Endothelial cell of umbilical vein (primary cell): ENCODE data around the gene STIM1. TPM values are rescaled to one million over a fixed set of nuclear protein-coding genes. Genes with fewer than 3 reads are reported as not detected.
A peak's percentile ranks its signal among the peaks of the same experiment; 100 is the strongest.

Experiments used
- BruUV-seq: library from RNA; stranded (reverse); fragments of 400-500 nt; replicated peaks from 2 replicates; lab custom pipeline; 2021; lab: Mats Ljungman, UMichigan
- CTCF ChIA-PET: fragments of 300-600, 350-600 bp; sonication (Branson Sonifier 250); formaldehyde crosslinking; loops from one replicate; lab custom pipeline; 2021; ENCODE audit warnings: antibody characterized with exemption, inconsistent platforms; lab: Charles Lee
- POLR2A ChIA-PET: fragments of 300-600, 350-600 bp; sonication (Branson Sonifier 250); formaldehyde crosslinking; loops from one replicate; lab custom pipeline; 2021; ENCODE audit warnings: antibody characterized with exemption, inconsistent platforms; lab: Charles Lee
- DNase-seq: peaks from one replicate; pipeline ENCODE4 v3.0.0-alpha.2; 2011; ENCODE audit warnings: low read depth, low spot score
- FAIRE-seq: peaks from 2 replicates; lab custom pipeline; 2011; peaks lifted over from hg19 to GRCh38; lab: Jason Lieb, UNC
- H2AFZ ChIP-seq: 2 replicates; pipeline ENCODE4 v1.6.0; 2012; ENCODE audit warnings: low read depth, low read length, control low read depth, inconsistent platforms
- H3K27ac ChIP-seq: 2 replicates; pipeline ENCODE4 v1.5.1; 2011; ENCODE audit warnings: low read depth, mild to moderate bottlenecking, control low read depth, low read length, moderate library complexity; ENCODE audit not compliant: insufficient read depth
- H3K27me3 ChIP-seq, 2 experiments: 2 replicates each; pipeline versions ENCODE4 v1.6.0 to v1.6.1; 2011; ENCODE audit warnings: low read length in 2 of 2, mixed read lengths in 1 of 2; ENCODE audit not compliant: control insufficient read depth in 2 of 2, insufficient read depth in 2 of 2
- H3K36me3 ChIP-seq, 2 experiments: 2 replicates in 1 of 2; 3 replicates in 1 of 2; pipeline ENCODE4 v1.5.1; 2011; ENCODE audit warnings: low read length in 2 of 2, mild to moderate bottlenecking in 1 of 2, moderate library complexity in 1 of 2; ENCODE audit not compliant: control insufficient read depth in 2 of 2, insufficient read depth in 2 of 2; ENCODE audit errors: extremely low read depth in 1 of 2
- H3K4me1 ChIP-seq: 3 replicates; pipeline ENCODE4 v1.5.1; 2011; ENCODE audit warnings: mild to moderate bottlenecking, low read length; ENCODE audit not compliant: control insufficient read depth, insufficient read depth; ENCODE audit errors: extremely low read depth
- H3K4me2 ChIP-seq: 2 replicates; pipeline ENCODE4 v1.6.1; 2011; ENCODE audit warnings: low read length, control low read depth, mixed read lengths; ENCODE audit not compliant: insufficient read depth
- H3K4me3 ChIP-seq, 3 experiments: fragments of 200-600 bp in 1 of 3; sonication (generic), shearing (Covaris generic) in 1 of 3; replicated peaks in 1 of 3; 2 replicates each; pipeline ENCODE4 v1.5.1; 2011 to 2016; ENCODE audit warnings: control low read depth in 3 of 3, low read length in 3 of 3, mild to moderate bottlenecking in 2 of 3, inconsistent platforms in 1 of 3, low read depth in 1 of 3, moderate library complexity in 1 of 3; ENCODE audit not compliant: insufficient read depth in 1 of 3
- H3K79me2 ChIP-seq: 2 replicates; pipeline ENCODE4 v1.6.0; 2012; ENCODE audit warnings: low read length, inconsistent platforms; ENCODE audit not compliant: control insufficient read depth, insufficient read depth
- H3K9ac ChIP-seq: replicated peaks from 2 replicates; pipeline ENCODE3; 2011; ENCODE audit warnings: low read length, control low read depth; ENCODE audit not compliant: insufficient read depth; ENCODE audit errors: extremely low read depth
- H3K9me1 ChIP-seq: replicated peaks from 3 replicates; pipeline ENCODE4 v1.6.0; 2011; ENCODE audit warnings: mild to moderate bottlenecking, low read length; ENCODE audit not compliant: control insufficient read depth, insufficient read depth; ENCODE audit errors: extremely low read depth
- H3K9me3 ChIP-seq: replicated peaks from 2 replicates; pipeline ENCODE4 v1.5.1; 2012; ENCODE audit warnings: low read length, inconsistent platforms; ENCODE audit not compliant: control insufficient read depth, insufficient read depth
- H4K20me1 ChIP-seq: replicated peaks from 2 replicates; pipeline ENCODE3; 2011; ENCODE audit warnings: mild to moderate bottlenecking, low read length; ENCODE audit not compliant: control insufficient read depth, insufficient read depth; ENCODE audit errors: extremely low read depth
- EZH2 ChIP-seq: IDR thresholded peaks from 2 replicates; pipeline ENCODE4 v1.6.1; 2012; ENCODE audit warnings: borderline replicate concordance, low read depth, mild to moderate bottlenecking, moderate library complexity, low read length, inconsistent platforms; ENCODE audit not compliant: severe bottlenecking
- FOS ChIP-seq: IDR thresholded peaks from 2 replicates; pipeline ENCODE4 v1.6.1; 2011; ENCODE audit warnings: mild to moderate bottlenecking, low read length, moderate library complexity, borderline replicate concordance; ENCODE audit not compliant: insufficient read depth
- GATA2 ChIP-seq: IDR thresholded peaks from 2 replicates; pipeline ENCODE4 v1.7.0; 2011; ENCODE audit warnings: low read depth, mild to moderate bottlenecking, moderate library complexity, mixed read lengths, low read length; ENCODE audit not compliant: insufficient read length, insufficient read depth
- JUN ChIP-seq: IDR thresholded peaks from 2 replicates; pipeline ENCODE4 v1.6.1; 2011; ENCODE audit warnings: borderline replicate concordance, low read depth; ENCODE audit not compliant: insufficient read length, insufficient read depth
- MYC ChIP-seq: IDR thresholded peaks from one replicate; pipeline ENCODE4 v1.6.1; 2011; ENCODE audit warnings: mild to moderate bottlenecking, low read depth, low read length
- POLR2A ChIP-seq: IDR thresholded peaks from 2 replicates; pipeline ENCODE4 v1.6.1; 2012; ENCODE audit warnings: low read depth, mild to moderate bottlenecking, control low read depth, low read length
- POLR2AphosphoS5 ChIP-seq: IDR thresholded peaks from 2 replicates; pipeline ENCODE4 v1.6.1; 2012; ENCODE audit warnings: low read depth, mild to moderate bottlenecking, control low read depth, low read length, moderate library complexity; ENCODE audit not compliant: insufficient read depth
- dilution Hi-C: fragments of 300-500 bp; cut with MboI; formaldehyde crosslinking; loops from one replicate; pipeline ENCODE4 v1.15.0; 2019; ENCODE audit warnings: low sequenced_read_pairs; ENCODE audit not compliant: extremely low pct_ligation_motif_present
- intact Hi-C: fragments of 100-400 bp; cut with micrococcal nuclease; formaldehyde crosslinking; loops from one replicate; pipeline ENCODE4 v1.10.0; 2022
- polyA plus RNA-seq, 4 experiments: library from polyadenylated mRNA; depleted of rRNA in 3 of 4; stranded (reverse) in 3 of 4; unstranded in 1 of 4; fragments of >200 nt; gene quantifications; 2 replicates each; pipeline versions ENCODE4 v1.2.1 to v1.2.3, GENCODE V29; 2011 to 2012; ENCODE audit warnings: missing spikeins in 1 of 4
- total RNA-seq: library from RNA; stranded (reverse); gene quantifications from 2 replicates; pipeline ENCODE4 v1.2.3, GENCODE V29; 2021
- TF ChIP-seq, protein P1 (sequence below), 2 donors: IDR thresholded peaks; 1 replicate in 1 of 2; 2 replicates in 1 of 2; pipeline ENCODE4 v1.5.1; 2011; ENCODE audit warnings: low read length in 2 of 2, mild to moderate bottlenecking in 2 of 2, moderate library complexity in 2 of 2, control low read depth in 1 of 2, inconsistent platforms in 1 of 2, low read depth in 1 of 2; ENCODE audit not compliant: insufficient read depth in 1 of 2; ENCODE audit errors: extremely low read depth in 1 of 2
- TF ChIP-seq, protein P2 (sequence below): IDR thresholded peaks from 2 replicates; pipeline ENCODE4 v1.6.1; 2011; ENCODE audit not compliant: insufficient read depth, insufficient read length

The STIM1 gene
- total and polyA plus RNA-seq, 2 donors (not counting 3 experiments of a cell fraction or from before 2014, with no cell fraction given): 32.7 to 33.4 TPM

- POLR2A ChIA-PET: no interaction called here
- Histone ChIP-seq H3K9me3 (no peaks in the 10 kb centered on the region), H4K20me1 (no peaks in the 10 kb centered on the region), H3K27me3 (no peaks in the 10 kb centered on the region), H3K4me3 (no peak overlapping the region), H3K79me2 (no peaks in the 10 kb centered on the region), H3K9ac (no peak overlapping the region), H3K4me1 (no peaks in the 10 kb centered on the region), H3K27ac (no peak overlapping the region), H3K36me3 (no peaks in the 10 kb centered on the region), H2AFZ (no peak overlapping the region), H3K4me2 (no peak overlapping the region), H3K9me1 (no peaks in the 10 kb centered on the region)
- TF ChIP-seq EZH2 (no peak), POLR2AphosphoS5 (no peak)
- TF ChIP-seq, protein P1, sequence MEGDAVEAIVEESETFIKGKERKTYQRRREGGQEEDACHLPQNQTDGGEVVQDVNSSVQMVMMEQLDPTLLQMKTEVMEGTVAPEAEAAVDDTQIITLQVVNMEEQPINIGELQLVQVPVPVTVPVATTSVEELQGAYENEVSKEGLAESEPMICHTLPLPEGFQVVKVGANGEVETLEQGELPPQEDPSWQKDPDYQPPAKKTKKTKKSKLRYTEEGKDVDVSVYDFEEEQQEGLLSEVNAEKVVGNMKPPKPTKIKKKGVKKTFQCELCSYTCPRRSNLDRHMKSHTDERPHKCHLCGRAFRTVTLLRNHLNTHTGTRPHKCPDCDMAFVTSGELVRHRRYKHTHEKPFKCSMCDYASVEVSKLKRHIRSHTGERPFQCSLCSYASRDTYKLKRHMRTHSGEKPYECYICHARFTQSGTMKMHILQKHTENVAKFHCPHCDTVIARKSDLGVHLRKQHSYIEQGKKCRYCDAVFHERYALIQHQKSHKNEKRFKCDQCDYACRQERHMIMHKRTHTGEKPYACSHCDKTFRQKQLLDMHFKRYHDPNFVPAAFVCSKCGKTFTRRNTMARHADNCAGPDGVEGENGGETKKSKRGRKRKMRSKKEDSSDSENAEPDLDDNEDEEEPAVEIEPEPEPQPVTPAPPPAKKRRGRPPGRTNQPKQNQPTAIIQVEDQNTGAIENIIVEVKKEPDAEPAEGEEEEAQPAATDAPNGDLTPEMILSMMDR (IDR thresholded peaks at IDR 0.05; ENCODE audit: extremely low read depth in 1 of 2, insufficient read depth in 1 of 2, low read depth in 1 of 2, low read length in 2 of 2): peak; percentile 59 to 64
- peak; percentile 79 for DNase-seq
- intact Hi-C loops (loop anchor here (1.0 to 5.0 kb wide), 4 partner anchors 75 to 248 kb away; partner anchors contain the start of gene STIM1), dilution Hi-C loops (loop anchor here (25.0 kb wide), 1 partner anchor 210 kb away; the partner anchor contains the start of gene STIM1)
- no TSS peak for BruUV-seq
- peak; percentile 79 for FAIRE-seq
- CTCF ChIA-PET: interaction anchor here (0.6 to 14.8 kb wide), 52 partner anchors 9 to 318 kb away, joined by 3 to 871 read pairs (median 5); partner anchors contain the start of genes NUP98, PGAP2, RHOG and STIM1
These were observed 217.3 kb downstream of the STIM1 start for GRCh38 chr11:4072668-4073285.

DNA sequence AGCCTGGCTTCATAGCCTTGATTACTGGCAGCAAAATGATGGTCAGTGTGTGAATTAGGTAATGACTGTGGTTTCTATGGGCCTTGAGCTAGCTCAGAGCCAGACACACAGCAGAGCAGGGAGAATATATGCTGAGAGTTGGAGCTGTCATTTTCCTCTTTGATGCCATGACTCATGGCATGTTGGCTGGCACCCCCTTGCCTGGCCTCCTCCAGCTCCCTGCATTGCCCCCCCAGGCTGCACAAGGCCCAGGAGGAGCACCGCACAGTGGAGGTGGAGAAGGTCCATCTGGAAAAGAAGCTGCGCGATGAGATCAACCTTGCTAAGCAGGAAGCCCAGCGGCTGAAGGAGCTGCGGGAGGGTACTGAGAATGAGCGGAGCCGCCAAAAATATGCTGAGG, 218.8 kb downstream of the STIM1 start:
- Histone ChIP-seq H3K4me3 (no peak overlapping the region), H3K9me3 (no peaks in the 10 kb centered on the region), H3K27me3 (no peaks in the 10 kb centered on the region), H2AFZ (no peak overlapping the region), H3K9ac (no peak overlapping the region), H3K4me2 (no peak overlapping the region), H3K36me3 (no peaks in the 10 kb centered on the region), H4K20me1 (no peaks in the 10 kb centered on the region), H3K79me2 (no peaks in the 10 kb centered on the region), H3K27ac (no peak overlapping the region), H3K9me1 (no peaks in the 10 kb centered on the region), H3K4me1 (no peaks in the 10 kb centered on the region)
- FAIRE-seq (no peak), DNase-seq (no peak)
- intact Hi-C loops: loop anchor here (5.0 kb wide), 1 partner anchor 77 kb away; no protein-coding TSS in a partner anchor
- ChIA-PET POLR2A (no interaction called here), CTCF (interaction anchor here (0.7 to 14.8 kb wide), 8 partner anchors 8 to 266 kb away, joined by 3 to 871 read pairs (median 4); partner anchors contain the start of genes PGAP2, RHOG and STIM1)
- BruUV-seq: no TSS peak
- TF ChIP-seq, protein P2, sequence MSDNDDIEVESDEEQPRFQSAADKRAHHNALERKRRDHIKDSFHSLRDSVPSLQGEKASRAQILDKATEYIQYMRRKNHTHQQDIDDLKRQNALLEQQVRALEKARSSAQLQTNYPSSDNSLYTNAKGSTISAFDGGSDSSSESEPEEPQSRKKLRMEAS: no peak
- no peak for TF ChIP-seq POLR2A
- no peak for TF ChIP-seq MYC
- TF ChIP-seq EZH2: no peak
- no peak for TF ChIP-seq JUN
- TF ChIP-seq, protein P1 (IDR thresholded peaks at IDR 0.05; ENCODE audit: extremely low read depth in 1 of 2, insufficient read depth in 1 of 2, low read depth in 1 of 2, low read length in 2 of 2): no peak
- no peak for TF ChIP-seq GATA2
- no peak for TF ChIP-seq POLR2AphosphoS5
- TF ChIP-seq FOS: no peak
- dilution Hi-C loops: loop anchor here (25.0 kb wide), 1 partner anchor 212 kb away; the partner anchor contains the start of gene STIM1
